GM19238 (cell line): ENCODE measurements around the gene NANOS1.
A peak's percentile ranks its signal among the peaks of the same experiment; 100 is the strongest.

Experiments used
- DNase-seq: peaks from one replicate; pipeline ENCODE4 v3.0.0; 2011; ENCODE audit warnings: low spot score; ENCODE audit not compliant: insufficient read length

The NANOS1 gene

DNA sequence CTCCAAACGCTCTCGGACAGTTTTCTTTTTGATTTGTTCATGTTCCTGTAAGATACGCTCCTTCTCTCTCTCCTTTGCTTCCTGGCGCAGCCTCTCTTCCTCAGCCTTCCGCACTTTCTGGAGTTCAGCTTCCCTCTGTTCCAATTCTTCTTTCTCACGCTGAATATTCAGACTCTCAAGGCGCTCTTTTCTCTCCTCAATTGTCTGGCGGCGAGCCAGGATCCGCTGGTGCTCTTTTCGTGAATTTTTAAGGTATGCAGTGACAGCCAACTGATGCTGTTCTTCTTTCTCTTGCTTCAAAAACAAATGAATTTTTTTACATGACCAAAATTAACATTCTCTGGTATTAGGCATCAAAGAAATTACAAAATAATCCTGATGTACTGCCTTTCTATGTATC, 28.5 kb downstream of the NANOS1 start:
- DNase-seq = no peak

GRCh38 chr10:119059557-119059956, 30.0 kb downstream of the NANOS1 start:
- no peak for DNase-seq

DNA sequence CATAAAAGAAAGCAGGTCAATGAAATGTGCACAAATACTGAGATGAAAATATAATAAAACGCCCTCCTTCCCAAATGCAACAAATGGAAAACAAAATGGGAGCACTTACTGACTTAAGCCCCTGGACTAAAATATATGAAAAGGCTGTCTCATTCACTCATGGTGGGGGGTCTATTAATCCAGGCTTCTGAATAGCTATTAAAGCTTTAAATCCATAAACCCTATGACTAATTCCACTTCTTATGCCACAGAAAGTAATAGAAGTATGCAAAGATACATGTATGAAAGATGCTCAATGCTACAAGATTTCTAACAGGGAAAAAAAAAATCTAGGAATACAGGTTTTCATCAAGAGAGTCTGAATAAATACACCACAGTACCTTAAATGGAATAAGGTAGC, 30.6 kb downstream of the NANOS1 start:
- DNase-seq = no peak

GRCh38 chr10:119061352-119061751, 31.8 kb downstream of the NANOS1 start:
- DNase-seq = no peak

DNA sequence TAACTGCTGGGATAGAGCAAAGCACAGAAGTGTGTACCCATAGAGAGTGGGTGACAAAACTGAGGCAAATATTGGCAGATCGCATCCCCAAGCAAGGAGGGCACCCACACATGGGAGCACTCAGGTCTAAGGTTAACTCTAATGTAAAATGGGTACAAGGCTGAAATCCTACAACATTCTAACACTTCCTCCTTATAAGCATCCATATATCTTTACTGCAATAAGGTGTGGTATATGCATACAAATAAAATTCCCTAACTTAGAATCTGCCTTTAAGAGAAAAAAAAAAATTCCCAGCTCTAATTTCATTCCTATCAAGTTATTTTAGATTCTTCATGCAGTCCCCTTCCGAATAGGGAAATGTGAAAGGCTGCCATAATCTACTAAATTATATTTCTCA, 32.4 kb downstream of the NANOS1 start:
- DNase-seq = no peak

- no peak for DNase-seq
These were observed 41.1 kb downstream of the NANOS1 start for GRCh38 chr10:119070395-119071165.

DNA sequence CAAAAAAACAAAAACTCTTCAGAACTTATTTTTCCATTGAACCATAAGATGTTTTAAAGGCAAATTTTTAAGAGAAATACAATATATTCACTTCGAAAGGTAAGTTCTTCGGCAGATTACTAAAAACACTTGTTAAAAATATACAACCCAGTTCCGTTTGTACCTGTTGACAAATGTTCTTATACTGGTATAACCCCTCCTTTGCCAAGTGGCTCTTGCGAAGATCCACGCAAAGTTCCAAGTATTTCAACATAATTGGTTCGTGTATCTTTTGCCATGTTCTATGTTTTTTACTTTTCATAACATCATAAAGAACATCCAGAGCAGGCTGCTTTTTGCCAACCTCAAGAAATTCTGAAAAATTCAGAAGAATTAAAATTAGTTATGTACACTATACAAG, 44.1 kb downstream of the NANOS1 start:
- no peak for DNase-seq

DNA sequence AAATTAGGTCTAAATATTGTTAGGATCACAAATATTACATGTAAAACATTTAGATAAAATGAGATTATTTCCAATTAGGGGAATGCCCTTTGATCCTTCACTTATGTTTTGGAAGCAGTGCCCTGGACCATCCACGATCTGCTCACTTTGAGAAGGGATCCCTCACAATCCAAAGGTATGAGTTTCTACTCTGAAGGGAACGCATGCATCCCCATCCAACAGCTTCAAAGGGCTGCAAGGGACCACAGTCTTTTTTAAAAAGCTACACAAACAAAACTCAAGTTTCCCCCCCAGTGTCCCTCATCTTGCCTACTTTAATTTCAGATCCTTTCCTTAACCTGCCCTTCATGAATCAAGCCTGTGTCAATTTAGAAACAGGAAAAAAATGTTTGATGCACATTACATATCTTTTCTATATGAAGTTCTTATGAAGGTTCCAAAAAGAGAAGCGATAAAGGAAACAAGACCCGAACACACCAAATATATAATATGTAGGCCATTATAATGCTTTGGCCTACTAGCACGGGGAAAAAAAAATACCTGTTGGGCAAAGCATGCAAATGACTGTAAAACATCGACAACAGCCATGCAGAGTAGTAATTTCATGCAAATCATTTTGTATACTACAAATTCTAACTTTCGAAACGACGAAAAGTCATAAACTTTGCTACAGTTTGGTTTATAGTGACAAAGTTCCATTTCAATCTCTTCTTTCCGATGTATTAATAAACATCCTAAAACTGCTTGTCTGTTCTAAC, 49.1 kb downstream of the NANOS1 start:
- no peak for DNase-seq

DNA sequence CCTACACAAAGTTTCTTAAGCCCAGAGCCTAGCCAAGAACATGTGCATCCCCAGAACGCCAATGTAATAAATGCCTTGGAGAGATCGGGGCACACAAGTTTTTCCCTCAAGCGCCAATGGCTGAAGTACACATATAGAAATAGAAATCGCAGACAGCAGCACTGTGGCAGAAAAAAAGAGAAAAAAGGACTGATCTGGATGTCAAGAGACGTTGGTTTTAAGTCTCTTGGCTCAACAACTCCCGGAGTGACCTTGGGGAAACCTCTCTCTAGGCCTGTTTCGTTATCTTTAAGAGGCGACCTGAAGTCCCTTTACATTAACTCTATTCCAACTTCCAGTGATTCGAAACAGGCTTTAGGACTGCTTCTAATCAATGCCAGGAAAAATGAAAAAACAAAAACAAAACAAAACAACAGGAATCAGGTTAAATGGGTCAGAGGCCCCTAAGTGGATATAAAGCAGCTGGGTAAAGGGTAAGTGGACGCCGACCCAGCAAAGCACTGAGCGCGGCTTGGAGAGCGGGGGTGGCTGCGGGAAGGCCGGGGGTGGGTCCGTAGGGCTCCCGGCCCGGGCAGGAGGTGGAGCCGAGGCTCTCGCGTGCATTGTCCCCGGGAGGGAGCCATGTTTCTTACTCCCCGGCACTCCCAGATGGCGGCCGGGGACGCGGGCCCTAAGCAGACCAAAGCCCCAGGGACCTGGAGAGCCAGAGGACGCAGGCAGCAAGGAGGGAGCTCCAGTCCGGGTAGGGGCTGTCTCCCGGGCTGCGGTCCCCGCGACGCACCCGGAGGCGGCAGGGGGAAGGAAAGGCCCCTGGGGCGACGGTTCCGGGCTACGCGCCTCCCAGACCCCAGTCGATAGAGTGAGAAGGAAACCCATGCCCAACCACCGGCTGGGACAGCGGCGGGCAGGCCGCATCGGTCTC, 50.3 kb downstream of the NANOS1 start:
- peak; percentile 78 for DNase-seq

GRCh38 chr10:119080521-119081259, 51.2 kb downstream of the NANOS1 start, which contains the start of gene EIF3A:
Gene EIF3A (minus strand): TSS chr10:119080817. CDS start chr10:119080676, 141 bp downstream.
- peak; percentile 87 for DNase-seq
